Prostate gland (tissue), 2 donors: ENCODE measurements around the gene SREK1IP1. TPM values are rescaled to one million over a fixed set of nuclear protein-coding genes. Genes with fewer than 3 reads are reported as not detected.
"Not testable (repeated sequence)": the region's sequence is repeated elsewhere in the genome, so short reads cannot be mapped to it uniquely, and the experiment has no call there.

Experiments used
- DNase-seq: peaks from one replicate; pipeline ENCODE4 v3.0.0-alpha.2; 2019; ENCODE audit warnings: low spot score
- H3K27ac ChIP-seq, 2 donors: fragments of 200-600 bp; sonication (generic); 2 replicates each; pipeline ENCODE4 v1.5.1; 2017 to 2019
- H3K27me3 ChIP-seq: fragments of 200-600 bp; sonication (generic); replicated peaks from 2 replicates; pipeline ENCODE4 v1.5.1; 2019; ENCODE audit not compliant: insufficient read depth
- H3K36me3 ChIP-seq, 2 donors: fragments of 200-600 bp; sonication (generic); 1 replicate in 1 of 2; 2 replicates in 1 of 2; pipeline versions ENCODE4 v1.5.1 to v1.8.1; 2017 to 2019
- H3K4me1 ChIP-seq: fragments of 200-600 bp; sonication (generic); replicated peaks from 2 replicates; pipeline ENCODE4 v1.5.1; 2019
- H3K4me3 ChIP-seq, 2 donors: fragments of 200-600 bp; sonication (generic); 2 replicates each; pipeline ENCODE4 v1.5.1; 2017 to 2019
- H3K9me3 ChIP-seq: fragments of 200-600 bp; sonication (generic); 2 replicates; pipeline ENCODE4 v1.5.1; 2017
- POLR2A ChIP-seq: fragments of 450-650 bp; IDR thresholded peaks from one replicate; pipeline ENCODE4 v1.6.1; 2016; ENCODE audit warnings: antibody characterized with exemption, mild to moderate bottlenecking
- POLR2AphosphoS5 ChIP-seq: sonication (generic); formaldehyde crosslinking; IDR thresholded peaks from one replicate; pipeline ENCODE4 v1.6.1; 2017; ENCODE audit warnings: antibody characterized with exemption
- WGBS: methylation state at CpG from one replicate; pipeline ENCODE4 v1.1.5; 2018; 5-methylcytosine and 5-hydroxymethylcytosine counted together
- intact Hi-C: fragments of 100-400 bp; cut with DNase I; formaldehyde crosslinking; loops from one replicate; pipeline ENCODE4 v1.14.2; 2022
- total RNA-seq, 2 donors: library from RNA; depleted of rRNA; stranded (reverse); fragments of >200 nt; gene quantifications; one replicate each; pipeline ENCODE4 v1.1.0, GENCODE V29; 2016
- TF ChIP-seq, protein P1 (sequence below), 4 experiments: fragments of 200-600 bp in 2 of 4; fragments of 450-650 bp in 2 of 4; sonication (generic) in 2 of 4; IDR thresholded peaks; 1 replicate in 3 of 4; 2 replicates in 1 of 4; pipeline ENCODE4 v1.5.1; 2016 to 2019; ENCODE audit warnings: antibody characterized with exemption in 4 of 4, mild to moderate bottlenecking in 2 of 4, moderate library complexity in 2 of 4

The SREK1IP1 gene
- total RNA-seq, 2 donors from 2014 or later: 16.0 to 19.5 TPM

DNA sequence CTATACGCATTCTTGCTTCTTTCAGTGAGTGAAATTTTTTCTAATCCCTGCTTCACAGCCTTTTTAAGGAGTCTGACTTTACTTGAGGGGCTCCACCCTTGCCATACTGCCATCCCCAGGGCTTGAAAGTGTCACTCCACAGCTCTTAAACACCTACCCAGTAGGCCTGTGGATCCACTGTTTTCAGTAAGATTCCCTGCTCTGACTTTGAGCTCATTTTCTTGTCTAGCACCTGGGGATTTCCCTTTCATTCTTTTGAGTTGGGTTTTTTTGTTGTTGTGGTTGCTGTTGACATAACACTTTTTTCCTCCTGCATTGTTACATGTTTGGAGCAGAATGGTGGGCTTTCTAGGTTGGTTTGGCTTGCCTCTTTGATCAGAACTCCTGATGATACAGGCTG lies 23.6 kb downstream of the SREK1IP1 start:
- no peaks in the 10 kb centered on the region for H3K27me3 ChIP-seq
- no peaks in the 10 kb centered on the region for H3K36me3 ChIP-seq
- H3K9me3 ChIP-seq: no peaks in the 10 kb centered on the region
- no peak overlapping the region for H3K27ac ChIP-seq
- H3K4me1 ChIP-seq: no peaks in the 10 kb centered on the region
- intact Hi-C loops: no loop called here
- WGBS: 91% methylated on average over 1 of the region's 1 CpG
- no peak for DNase-seq
- H3K4me3 ChIP-seq: no peak overlapping the region
- TF ChIP-seq POLR2AphosphoS5 (no peak), POLR2A (no peak)
- TF ChIP-seq, protein P1, sequence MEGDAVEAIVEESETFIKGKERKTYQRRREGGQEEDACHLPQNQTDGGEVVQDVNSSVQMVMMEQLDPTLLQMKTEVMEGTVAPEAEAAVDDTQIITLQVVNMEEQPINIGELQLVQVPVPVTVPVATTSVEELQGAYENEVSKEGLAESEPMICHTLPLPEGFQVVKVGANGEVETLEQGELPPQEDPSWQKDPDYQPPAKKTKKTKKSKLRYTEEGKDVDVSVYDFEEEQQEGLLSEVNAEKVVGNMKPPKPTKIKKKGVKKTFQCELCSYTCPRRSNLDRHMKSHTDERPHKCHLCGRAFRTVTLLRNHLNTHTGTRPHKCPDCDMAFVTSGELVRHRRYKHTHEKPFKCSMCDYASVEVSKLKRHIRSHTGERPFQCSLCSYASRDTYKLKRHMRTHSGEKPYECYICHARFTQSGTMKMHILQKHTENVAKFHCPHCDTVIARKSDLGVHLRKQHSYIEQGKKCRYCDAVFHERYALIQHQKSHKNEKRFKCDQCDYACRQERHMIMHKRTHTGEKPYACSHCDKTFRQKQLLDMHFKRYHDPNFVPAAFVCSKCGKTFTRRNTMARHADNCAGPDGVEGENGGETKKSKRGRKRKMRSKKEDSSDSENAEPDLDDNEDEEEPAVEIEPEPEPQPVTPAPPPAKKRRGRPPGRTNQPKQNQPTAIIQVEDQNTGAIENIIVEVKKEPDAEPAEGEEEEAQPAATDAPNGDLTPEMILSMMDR (IDR thresholded peaks at IDR 0.05): no peak

DNA sequence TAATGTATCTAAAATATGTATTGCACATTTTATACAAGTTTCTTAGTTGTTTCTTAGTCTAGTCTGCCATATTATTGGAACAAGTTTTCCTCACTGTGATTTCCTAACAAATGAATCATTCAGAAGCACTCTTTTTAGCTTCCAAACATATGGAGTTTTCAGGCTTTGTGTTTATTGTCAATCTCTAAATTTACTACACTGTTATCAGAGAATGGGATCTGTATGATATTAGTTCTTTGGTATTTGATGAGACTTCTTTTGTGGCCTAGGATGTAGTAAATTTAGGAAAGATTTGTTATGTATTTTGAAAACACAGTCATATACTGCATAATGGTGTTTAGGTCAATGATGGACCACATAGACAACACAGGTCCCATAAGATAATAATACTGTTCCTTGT lies 25.7 kb downstream of the SREK1IP1 start:
- H3K9me3 ChIP-seq: no peaks in the 10 kb centered on the region
- no peak overlapping the region for H3K4me3 ChIP-seq
- H3K27me3 ChIP-seq: no peaks in the 10 kb centered on the region
- TF ChIP-seq, protein P1 (IDR thresholded peaks at IDR 0.05): no peak
- H3K4me1 ChIP-seq: no peaks in the 10 kb centered on the region
- H3K36me3 ChIP-seq: no peaks in the 10 kb centered on the region
- intact Hi-C loops: no loop called here
- no peak overlapping the region for H3K27ac ChIP-seq
- no peak for DNase-seq

DNA sequence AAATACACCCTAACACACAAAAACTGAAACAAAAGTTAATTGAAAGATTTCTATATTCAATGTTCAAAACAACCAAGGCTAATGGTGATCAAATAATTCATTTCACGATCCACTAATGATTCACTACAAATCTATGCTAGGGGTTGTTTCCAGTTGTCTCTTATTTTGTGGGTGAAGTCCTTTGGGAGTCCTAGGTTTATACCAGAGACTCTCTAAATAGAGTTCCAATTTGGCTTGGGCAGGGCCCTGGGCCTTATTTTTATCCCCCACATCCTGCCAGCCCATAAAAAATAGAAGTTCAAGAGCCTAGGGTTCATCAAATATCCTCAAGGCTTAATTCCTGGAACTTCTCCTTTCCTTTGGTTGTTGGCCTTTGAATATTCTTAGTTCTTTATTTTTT lies 26.1 kb downstream of the SREK1IP1 start:
- WGBS: 82% methylated on average over 1 of the region's 1 CpG
- Histone ChIP-seq H3K27me3 (no peaks in the 10 kb centered on the region), H3K9me3 (no peaks in the 10 kb centered on the region), H3K4me1 (no peaks in the 10 kb centered on the region), H3K4me3 (no peak overlapping the region), H3K36me3 (no peaks in the 10 kb centered on the region), H3K27ac (no peak overlapping the region)
- TF ChIP-seq, protein P1 (IDR thresholded peaks at IDR 0.05): no peak
- TF ChIP-seq POLR2AphosphoS5 (no peak), POLR2A (no peak)
- intact Hi-C loops: no loop called here
- no peak for DNase-seq

DNA sequence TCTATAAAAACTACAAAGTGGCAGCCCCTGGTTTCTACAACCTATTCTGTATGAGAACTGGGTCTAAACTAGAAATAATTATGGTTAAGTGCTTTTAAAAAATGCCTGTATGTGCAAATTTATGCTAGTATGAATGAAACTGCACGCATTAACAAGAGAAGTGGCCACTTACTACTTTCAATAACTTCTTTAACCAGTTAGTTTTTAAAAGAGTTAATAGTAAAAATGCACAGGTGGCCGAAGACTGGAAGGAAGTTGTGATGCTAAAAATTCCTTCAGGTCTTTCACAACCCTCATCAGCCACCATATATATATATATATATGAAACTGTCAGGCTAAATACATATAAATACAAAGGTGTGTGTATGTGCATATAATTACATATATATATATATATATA lies 41.3 kb downstream of the SREK1IP1 start:
- H3K4me3 ChIP-seq: no peak overlapping the region
- no peaks in the 10 kb centered on the region for H3K9me3 ChIP-seq
- intact Hi-C loops: no loop called here
- no peaks in the 10 kb centered on the region for H3K27me3 ChIP-seq
- no peak overlapping the region for H3K27ac ChIP-seq
- TF ChIP-seq, protein P1 (IDR thresholded peaks at IDR 0.05): no peak
- TF ChIP-seq POLR2A (no peak), POLR2AphosphoS5 (no peak)
- DNase-seq: no peak
- WGBS: 95% methylated on average over 2 of the region's 2 CpGs
- H3K36me3 ChIP-seq: no peaks in the 10 kb centered on the region
- H3K4me1 ChIP-seq: no peaks in the 10 kb centered on the region

DNA sequence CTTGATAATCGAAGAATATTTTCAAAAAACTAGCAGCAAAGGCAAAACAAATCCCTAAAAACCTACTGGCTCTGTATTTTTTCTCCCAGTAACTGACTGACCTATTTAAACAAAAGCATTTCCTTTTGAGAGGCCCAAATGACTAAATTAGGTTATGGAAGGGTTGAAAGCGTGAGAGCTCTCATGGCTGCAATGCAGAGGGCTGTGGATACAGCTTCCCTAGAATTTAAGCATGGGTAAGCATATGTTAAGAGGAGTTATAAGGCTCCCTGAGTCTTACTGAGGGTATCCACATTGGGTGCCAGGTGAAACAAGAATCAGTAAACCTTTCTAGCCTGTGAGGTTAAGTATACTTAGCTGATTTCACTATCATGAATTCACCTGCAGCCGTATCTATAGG lies 45.9 kb downstream of the SREK1IP1 start:
- no peaks in the 10 kb centered on the region for H3K9me3 ChIP-seq
- H3K27ac ChIP-seq: no peak overlapping the region
- 61% methylated on average over 3 of the region's 3 CpGs for WGBS
- no peak overlapping the region for H3K4me3 ChIP-seq
- no peaks in the 10 kb centered on the region for H3K27me3 ChIP-seq
- intact Hi-C loops: no loop called here
- H3K36me3 ChIP-seq: no peaks in the 10 kb centered on the region
- TF ChIP-seq POLR2A: no peak
- TF ChIP-seq POLR2AphosphoS5: no peak
- DNase-seq: no peak
- no peaks in the 10 kb centered on the region for H3K4me1 ChIP-seq

DNA sequence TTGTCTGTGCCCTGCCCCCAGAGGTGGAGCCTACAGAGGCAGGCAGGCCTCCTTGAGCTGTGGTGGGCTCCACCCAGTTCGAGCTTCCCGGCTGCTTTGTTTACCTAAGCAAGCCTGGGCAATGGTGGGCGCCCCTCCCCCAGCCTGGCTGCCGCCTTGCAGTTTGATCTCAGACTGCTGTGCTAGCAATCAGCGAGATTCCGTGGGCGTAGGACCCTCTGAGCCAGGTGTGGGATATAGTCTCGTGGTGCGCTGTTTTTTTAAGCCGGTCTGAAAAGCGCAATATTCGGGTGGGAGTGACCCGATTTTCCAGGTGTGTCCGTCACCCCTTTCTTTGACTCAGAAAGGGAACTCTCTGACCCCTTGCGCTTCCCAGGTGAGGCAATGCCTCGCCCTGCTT lies 54.0 kb downstream of the SREK1IP1 start:
- H3K4me1 ChIP-seq, intact Hi-C loops, H3K9me3 ChIP-seq, H3K27ac ChIP-seq, DNase-seq, H3K27me3 ChIP-seq, H3K36me3 ChIP-seq, H3K4me3 ChIP-seq: not testable (repeated sequence)
- 69% methylated on average over 11 of the region's 16 CpGs for WGBS
